K562 (cell line): ENCODE results near the gene LRP2. TPM values are rescaled to one million over a fixed set of nuclear protein-coding genes. Genes with fewer than 3 reads are reported as not detected.

Experiments used
- C11orf30 ChIP-seq: fragments of 450-650 bp; IDR thresholded peaks from 2 replicates; pipeline ENCODE4 v1.6.1; 2016; ENCODE audit warnings: low read depth, mild to moderate bottlenecking
- DDX20 ChIP-seq: fragments of 450-650 bp; IDR thresholded peaks from 2 replicates; pipeline ENCODE4 v1.6.1; 2016; ENCODE audit warnings: missing genetic modification characterization, low read depth, mild to moderate bottlenecking, missing compliant biosample characterization, moderate library complexity
- EP300 ChIP-seq: IDR thresholded peaks from 2 replicates; pipeline ENCODE4 v1.6.1; 2012; ENCODE audit warnings: low read length, improper control_type of control experiment
- FIP1L1 ChIP-seq: fragments of 200-400 bp; formaldehyde crosslinking; IDR thresholded peaks from 2 replicates; pipeline ENCODE4 v1.6.1; 2018; ENCODE audit warnings: mild to moderate bottlenecking, low read depth, low read length; ENCODE audit not compliant: poor library complexity, severe bottlenecking
- FOSL1 ChIP-seq: fragments of 200-800 bp; sonication (Bioruptor generic); conservative IDR thresholded peaks from 2 replicates; pipeline ENCODE4 v1.6.1; 2016; ENCODE audit warnings: missing genetic modification characterization, missing compliant biosample characterization
- KDM1A ChIP-seq, 2 experiments: fragments of 450-650 bp; IDR thresholded peaks; 2 replicates each; pipeline ENCODE4 v1.6.1; 2016; ENCODE audit warnings: mild to moderate bottlenecking in 2 of 2
- LEF1 ChIP-seq: fragments of 450-650 bp; IDR thresholded peaks from 2 replicates; pipeline ENCODE4 v1.6.1; 2016; ENCODE audit warnings: mild to moderate bottlenecking
- NEUROD1 ChIP-seq: fragments of 150-350 bp; IDR thresholded peaks from 2 replicates; pipeline ENCODE4 v1.6.1; 2014; ENCODE audit warnings: borderline replicate concordance, low read length, low read depth; ENCODE audit not compliant: partially characterized antibody
- NFIC ChIP-seq: fragments of 450-650 bp; IDR thresholded peaks from 2 replicates; pipeline ENCODE4 v1.6.1; 2017; ENCODE audit warnings: mild to moderate bottlenecking, inconsistent platforms
- NRF1 ChIP-seq, 2 experiments: fragments of 450-650 bp; IDR thresholded peaks in 1 of 2; conservative IDR thresholded peaks in 1 of 2; 2 replicates each; pipeline ENCODE4 v1.6.1; 2014; ENCODE audit warnings: mild to moderate bottlenecking in 2 of 2
- POLR2G ChIP-seq: fragments of 200-400 bp; formaldehyde crosslinking; IDR thresholded peaks from 2 replicates; pipeline ENCODE4 v1.6.1; 2017; ENCODE audit warnings: low read depth, mild to moderate bottlenecking, antibody characterized with exemption, low read length, moderate library complexity
- RNF2 ChIP-seq: sonication (generic); IDR thresholded peaks from 2 replicates; pipeline ENCODE4 v1.6.1; 2016
- SP1 ChIP-seq: sonication (generic); formaldehyde crosslinking; IDR thresholded peaks from 2 replicates; pipeline ENCODE4 v1.8.1; 2022; ENCODE audit warnings: mild to moderate bottlenecking, missing genetic modification reagents
- TRIM24 ChIP-seq, 2 experiments: fragments of 450-650 bp; IDR thresholded peaks; 2 replicates each; pipeline ENCODE4 v1.6.1; 2016
- YY1 ChIP-seq, 3 experiments: IDR thresholded peaks; 2 replicates each; pipeline ENCODE4 v1.6.1; 2011; ENCODE audit warnings: low read length in 2 of 3, mild to moderate bottlenecking in 2 of 3, moderate library complexity in 2 of 3, borderline replicate concordance in 1 of 3, control low read depth in 1 of 3, low read depth in 1 of 3; ENCODE audit not compliant: insufficient read depth in 3 of 3, insufficient replicate concordance in 2 of 3, control insufficient read depth in 1 of 3, insufficient read length in 1 of 3; ENCODE audit errors: extremely low read depth in 1 of 3
- ZBTB17 ChIP-seq: fragments of 450-650 bp; formaldehyde crosslinking; IDR thresholded peaks from 2 replicates; pipeline ENCODE4 v1.4.0; 2020; ENCODE audit warnings: mild to moderate bottlenecking
- ZNF24 ChIP-seq: fragments of 450-650 bp; IDR thresholded peaks from 2 replicates; pipeline ENCODE4 v1.6.1; 2016
- polyA plus RNA-seq, 8 experiments: library from polyadenylated mRNA; depleted of rRNA in 4 of 8; stranded (reverse) in 5 of 8; unstranded in 3 of 8; fragments of >200 nt; fragmentation: Nextera tagmentation in 2 of 8; fragmentation: Illumina TruSeq in 1 of 8; extraction: Ambion mirVana in 2 of 8; extraction: Trizol in 1 of 8; gene quantifications; 2 replicates each; pipeline versions ENCODE4 v1.2.1 to v1.2.3, GENCODE V29; 2011 to 2014; ENCODE audit warnings: inconsistent platforms in 1 of 8, missing spikeins in 1 of 8
- total RNA-seq, 7 experiments: library from RNA; depleted of rRNA in 6 of 7; stranded (reverse); fragments of >200 nt in 6 of 7; fragmentation: Illumina TruSeq in 2 of 7; extraction: Trizol in 2 of 7; gene quantifications; 2 replicates each; pipeline versions ENCODE4 v1.2.1 to v1.2.3, GENCODE V29; 2011 to 2021; ENCODE audit warnings: low replicate concordance in 1 of 7
- TF ChIP-seq, protein P1 (sequence below), 2 experiments: fragments of 450-650 bp; IDR thresholded peaks; 2 replicates each; pipeline ENCODE4 v1.6.1; 2018; ENCODE audit warnings: mild to moderate bottlenecking in 2 of 2, low read depth in 1 of 2; ENCODE audit not compliant: partially characterized antibody in 2 of 2
- TF ChIP-seq, protein P2 (sequence below), 2 experiments: fragments of 450-650 bp; IDR thresholded peaks; 2 replicates each; pipeline ENCODE4 v1.6.1; 2016
- TF ChIP-seq, protein P3 (sequence below): fragments of 450-650 bp; IDR thresholded peaks from 2 replicates; pipeline ENCODE4 v1.6.1; 2016; ENCODE audit warnings: low read depth, mild to moderate bottlenecking, moderate library complexity
- TF ChIP-seq, protein P4 (sequence below), 2 experiments: fragments of 450-650 bp; conservative IDR thresholded peaks; 2 replicates each; pipeline ENCODE4 v1.6.1; 2017; ENCODE audit warnings: mild to moderate bottlenecking in 2 of 2, moderate library complexity in 2 of 2

Gene LRP2
- total and polyA plus RNA-seq, 9 of the 15 experiments (the other 6 are each of a cell fraction or from before 2014, with no cell fraction given), result 0.04 to 0.18 (median 0.11) TPM; not detected in 1

DNA sequence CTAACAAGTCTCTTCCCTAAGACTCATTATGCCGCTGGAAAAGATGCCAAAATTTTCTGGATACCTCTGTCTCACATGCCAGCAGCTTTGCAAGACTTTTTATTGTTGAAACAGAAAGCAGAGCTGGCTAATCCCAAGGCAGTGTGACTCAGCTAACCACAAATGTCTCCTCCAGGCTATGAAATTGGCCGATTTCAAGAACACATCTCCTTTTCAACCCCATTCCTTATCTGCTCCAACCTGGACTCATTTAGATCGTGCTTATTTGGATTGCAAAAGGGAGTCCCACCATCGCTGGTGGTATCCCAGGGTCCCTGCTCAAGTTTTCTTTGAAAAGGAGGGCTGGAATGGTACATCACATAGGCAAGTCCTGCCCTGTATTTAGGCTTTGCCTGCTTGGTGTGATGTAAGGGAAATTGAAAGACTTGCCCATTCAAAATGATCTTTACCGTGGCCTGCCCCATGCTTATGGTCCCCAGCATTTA, 266.7 kb downstream of the LRP2 start (continued):
- TF ChIP-seq, protein P1, sequence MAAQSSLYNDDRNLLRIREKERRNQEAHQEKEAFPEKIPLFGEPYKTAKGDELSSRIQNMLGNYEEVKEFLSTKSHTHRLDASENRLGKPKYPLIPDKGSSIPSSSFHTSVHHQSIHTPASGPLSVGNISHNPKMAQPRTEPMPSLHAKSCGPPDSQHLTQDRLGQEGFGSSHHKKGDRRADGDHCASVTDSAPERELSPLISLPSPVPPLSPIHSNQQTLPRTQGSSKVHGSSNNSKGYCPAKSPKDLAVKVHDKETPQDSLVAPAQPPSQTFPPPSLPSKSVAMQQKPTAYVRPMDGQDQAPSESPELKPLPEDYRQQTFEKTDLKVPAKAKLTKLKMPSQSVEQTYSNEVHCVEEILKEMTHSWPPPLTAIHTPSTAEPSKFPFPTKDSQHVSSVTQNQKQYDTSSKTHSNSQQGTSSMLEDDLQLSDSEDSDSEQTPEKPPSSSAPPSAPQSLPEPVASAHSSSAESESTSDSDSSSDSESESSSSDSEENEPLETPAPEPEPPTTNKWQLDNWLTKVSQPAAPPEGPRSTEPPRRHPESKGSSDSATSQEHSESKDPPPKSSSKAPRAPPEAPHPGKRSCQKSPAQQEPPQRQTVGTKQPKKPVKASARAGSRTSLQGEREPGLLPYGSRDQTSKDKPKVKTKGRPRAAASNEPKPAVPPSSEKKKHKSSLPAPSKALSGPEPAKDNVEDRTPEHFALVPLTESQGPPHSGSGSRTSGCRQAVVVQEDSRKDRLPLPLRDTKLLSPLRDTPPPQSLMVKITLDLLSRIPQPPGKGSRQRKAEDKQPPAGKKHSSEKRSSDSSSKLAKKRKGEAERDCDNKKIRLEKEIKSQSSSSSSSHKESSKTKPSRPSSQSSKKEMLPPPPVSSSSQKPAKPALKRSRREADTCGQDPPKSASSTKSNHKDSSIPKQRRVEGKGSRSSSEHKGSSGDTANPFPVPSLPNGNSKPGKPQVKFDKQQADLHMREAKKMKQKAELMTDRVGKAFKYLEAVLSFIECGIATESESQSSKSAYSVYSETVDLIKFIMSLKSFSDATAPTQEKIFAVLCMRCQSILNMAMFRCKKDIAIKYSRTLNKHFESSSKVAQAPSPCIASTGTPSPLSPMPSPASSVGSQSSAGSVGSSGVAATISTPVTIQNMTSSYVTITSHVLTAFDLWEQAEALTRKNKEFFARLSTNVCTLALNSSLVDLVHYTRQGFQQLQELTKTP (IDR thresholded peaks at IDR 0.05; ENCODE audit: low read depth in 1 of 2, partially characterized antibody in 2 of 2), result peak in 1 of 2 experiments; percentile 58
- peak; percentile 64; the same call in 1 of the 2 replicates for TF ChIP-seq C11orf30
- TF ChIP-seq KDM1A (IDR thresholded peaks at IDR 0.05), result peak; percentile 95 to 96
- peak; percentile 56 to 77 for TF ChIP-seq TRIM24 (IDR thresholded peaks at IDR 0.05)
- TF ChIP-seq, protein P2, sequence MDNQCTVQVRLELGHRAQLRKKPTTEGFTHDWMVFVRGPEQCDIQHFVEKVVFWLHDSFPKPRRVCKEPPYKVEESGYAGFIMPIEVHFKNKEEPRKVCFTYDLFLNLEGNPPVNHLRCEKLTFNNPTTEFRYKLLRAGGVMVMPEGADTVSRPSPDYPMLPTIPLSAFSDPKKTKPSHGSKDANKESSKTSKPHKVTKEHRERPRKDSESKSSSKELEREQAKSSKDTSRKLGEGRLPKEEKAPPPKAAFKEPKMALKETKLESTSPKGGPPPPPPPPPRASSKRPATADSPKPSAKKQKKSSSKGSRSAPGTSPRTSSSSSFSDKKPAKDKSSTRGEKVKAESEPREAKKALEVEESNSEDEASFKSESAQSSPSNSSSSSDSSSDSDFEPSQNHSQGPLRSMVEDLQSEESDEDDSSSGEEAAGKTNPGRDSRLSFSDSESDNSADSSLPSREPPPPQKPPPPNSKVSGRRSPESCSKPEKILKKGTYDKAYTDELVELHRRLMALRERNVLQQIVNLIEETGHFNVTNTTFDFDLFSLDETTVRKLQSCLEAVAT (IDR thresholded peaks at IDR 0.05), result peak in 1 of 2 experiments; percentile 92; a peak in 2 of 4 replicates
- peak; percentile 14; the same call in 1 of the 2 replicates for TF ChIP-seq LEF1
- TF ChIP-seq NEUROD1, result peak; percentile 52
- no peak for TF ChIP-seq SP1
- TF ChIP-seq, protein P3, sequence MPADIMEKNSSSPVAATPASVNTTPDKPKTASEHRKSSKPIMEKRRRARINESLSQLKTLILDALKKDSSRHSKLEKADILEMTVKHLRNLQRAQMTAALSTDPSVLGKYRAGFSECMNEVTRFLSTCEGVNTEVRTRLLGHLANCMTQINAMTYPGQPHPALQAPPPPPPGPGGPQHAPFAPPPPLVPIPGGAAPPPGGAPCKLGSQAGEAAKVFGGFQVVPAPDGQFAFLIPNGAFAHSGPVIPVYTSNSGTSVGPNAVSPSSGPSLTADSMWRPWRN, result peak; percentile 55; the same call in 1 of the 2 replicates
- TF ChIP-seq NRF1 (conservative IDR thresholded peaks at IDR 0.05 in 1 of 2, IDR thresholded peaks at IDR 0.05 in 1 of 2), result 0 out of 4 replicates have a peak, but pooled peaks of 1 of the 2 experiments have one; percentile 18
- no peak for TF ChIP-seq YY1 (IDR thresholded peaks at IDR 0.05; ENCODE audit: borderline replicate concordance in 1 of 3, control insufficient read depth in 1 of 3, extremely low read depth in 1 of 3, insufficient read depth in 3 of 3, insufficient read length in 1 of 3, insufficient replicate concordance in 2 of 3, low read depth in 1 of 3, low read length in 2 of 3)
- TF ChIP-seq, protein P4, sequence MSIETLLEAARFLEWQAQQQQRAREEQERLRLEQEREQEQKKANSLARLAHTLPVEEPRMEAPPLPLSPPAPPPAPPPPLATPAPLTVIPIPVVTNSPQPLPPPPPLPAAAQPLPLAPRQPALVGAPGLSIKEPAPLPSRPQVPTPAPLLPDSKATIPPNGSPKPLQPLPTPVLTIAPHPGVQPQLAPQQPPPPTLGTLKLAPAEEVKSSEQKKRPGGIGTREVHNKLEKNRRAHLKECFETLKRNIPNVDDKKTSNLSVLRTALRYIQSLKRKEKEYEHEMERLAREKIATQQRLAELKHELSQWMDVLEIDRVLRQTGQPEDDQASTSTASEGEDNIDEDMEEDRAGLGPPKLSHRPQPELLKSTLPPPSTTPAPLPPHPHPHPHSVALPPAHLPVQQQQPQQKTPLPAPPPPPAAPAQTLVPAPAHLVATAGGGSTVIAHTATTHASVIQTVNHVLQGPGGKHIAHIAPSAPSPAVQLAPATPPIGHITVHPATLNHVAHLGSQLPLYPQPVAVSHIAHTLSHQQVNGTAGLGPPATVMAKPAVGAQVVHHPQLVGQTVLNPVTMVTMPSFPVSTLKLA (conservative IDR thresholded peaks at IDR 0.05), result no peak
- peak; percentile 13; the same call in 1 of the 2 replicates for TF ChIP-seq ZNF24
- peak; percentile 63; the same call in 1 of the 2 replicates for TF ChIP-seq EP300
- no peak for TF ChIP-seq FIP1L1
- peak; percentile 61 for TF ChIP-seq ZBTB17 (CRISPR knock-in tag)
- peak; percentile 59 for TF ChIP-seq RNF2
- no peak for TF ChIP-seq DDX20
- TF ChIP-seq FOSL1 (tag), result peak; percentile 97
- no peak for TF ChIP-seq POLR2G
- TF ChIP-seq NFIC, result peak; percentile 48
